HCEC 1CT (cell line): ENCODE data around the gene MC4R.

Experiments
- DNase-seq: peaks from one replicate; pipeline ENCODE4 v3.0.0-alpha.2; 2017

The MC4R gene

GRCh38 chr18:60322591-60322990, 50.0 kb downstream of the MC4R start:
- no peak for DNase-seq
